Body of pancreas (tissue), 4 donors: ENCODE measurements around the gene KCNN3. TPM values are rescaled to one million over a fixed set of nuclear protein-coding genes. Genes with fewer than 3 reads are reported as not detected.
A peak's percentile ranks its signal among the peaks of the same experiment; 100 is the strongest.

Source experiments
- ATAC-seq: fragments of 150-250 bp; one replicate; pipeline ENCODE4 v1.9.1; 2016
- DNase-seq, 4 donors: peaks; one replicate each; pipeline ENCODE4 v3.0.0-alpha.2; 2019
- H3K27ac ChIP-seq, 4 donors: fragments of 200-600 bp; sonication (generic); 1 replicate in 3 of 4; 2 replicates in 1 of 4; pipeline versions ENCODE4 v1.5.1 to v1.6.1; 2016 to 2019; ENCODE audit warnings: mild to moderate bottlenecking in 1 of 4, mixed read lengths in 1 of 4, moderate library complexity in 1 of 4
- H3K27me3 ChIP-seq, 2 donors: fragments of 200-600 bp; sonication (generic); one replicate each; pipeline ENCODE4 v1.6.0; 2016; ENCODE audit warnings: mild to moderate bottlenecking in 1 of 2
- H3K36me3 ChIP-seq, 2 donors: fragments of 200-600 bp; sonication (generic); replicated peaks in 1 of 2; 2 replicates each; pipeline ENCODE4 v1.5.1; 2016; ENCODE audit warnings: low read depth in 2 of 2; ENCODE audit not compliant: insufficient read depth in 1 of 2
- H3K4me1 ChIP-seq: fragments of 200-600 bp; sonication (generic); one replicate; pipeline ENCODE4 v1.6.0; 2016
- H3K4me3 ChIP-seq, 2 donors: fragments of 200-600 bp; sonication (generic); 1 replicate in 1 of 2; 2 replicates in 1 of 2; pipeline ENCODE4 v1.5.1; 2016 to 2019
- H3K9me3 ChIP-seq, 3 donors: fragments of 200-600 bp; sonication (generic); 1 replicate in 2 of 3; 2 replicates in 1 of 3; pipeline ENCODE4 v1.5.1; 2016
- CTCF ChIP-seq, 7 experiments: fragments of 450-650 bp in 4 of 7; fragments of 200-600 bp in 3 of 7; sonication (generic) in 3 of 7; IDR thresholded peaks; one replicate each; pipeline ENCODE4 v1.5.1; 2016 to 2019; ENCODE audit warnings: antibody characterized with exemption in 7 of 7
- POLR2A ChIP-seq, 3 donors: fragments of 450-650 bp; IDR thresholded peaks; one replicate each; pipeline ENCODE4 v1.6.1; 2016; ENCODE audit warnings: antibody characterized with exemption in 3 of 3, mild to moderate bottlenecking in 2 of 3
- WGBS, 2 donors: methylation state at CpG; one replicate each; pipeline ENCODE4 v1.1.5; 2017; 5-methylcytosine and 5-hydroxymethylcytosine counted together
- intact Hi-C: fragments of 100-400 bp; cut with DNase I; formaldehyde crosslinking; loops from one replicate; pipeline ENCODE4 v1.15.1; 2023
- total RNA-seq, 2 donors: library from RNA; depleted of rRNA; stranded (reverse); fragments of >200 nt; gene quantifications; one replicate each; pipeline ENCODE4 v1.1.0, GENCODE V29; 2016

The KCNN3 gene
- total RNA-seq, 2 donors from 2014 or later = 0.33 to 1.6 TPM

- intact Hi-C loops = no loop called here
Observed at GRCh38 chr1:154871374-154871773, 1.3 kb upstream of the KCNN3 start.

GRCh38 chr1:154870734-154871133 lies 653 bp upstream of the KCNN3 start:
- no peak overlapping the region for H3K4me3 ChIP-seq
- intact Hi-C loops = no loop called here
- peaks cover 0 to 11% of the 10 kb centered on the region in 2 donors for H3K27me3 ChIP-seq
- no peak overlapping the region for H3K27ac ChIP-seq
- WGBS, 2 donors = 49 to 51% methylated on average over 6 of the region's 6 CpGs
- no peaks in the 10 kb centered on the region for H3K36me3 ChIP-seq
- DNase-seq (no peak), ATAC-seq (no peak)
- H3K4me1 ChIP-seq = peaks cover 20% of the 10 kb centered on the region
- TF ChIP-seq POLR2A (IDR thresholded peaks at IDR 0.05) (no peak), CTCF (IDR thresholded peaks at IDR 0.05) (no peak)
- no peaks in the 10 kb centered on the region for H3K9me3 ChIP-seq

More at GRCh38 chr1:154871374-154871773, 1.3 kb upstream of the KCNN3 start:
- peaks cover 20% of the 10 kb centered on the region for H3K4me1 ChIP-seq
- H3K4me3 ChIP-seq = no peak overlapping the region
- 0 to 21% methylated on average over 1 of the region's 1 CpG for WGBS, 2 donors
- DNase-seq (peak in 1 of 4 donors; percentile 22), ATAC-seq (no peak)
- H3K36me3 ChIP-seq = no peaks in the 10 kb centered on the region
- TF ChIP-seq POLR2A (IDR thresholded peaks at IDR 0.05) = no peak
- no peak for TF ChIP-seq CTCF (IDR thresholded peaks at IDR 0.05)
- H3K27ac ChIP-seq = no peak overlapping the region
- H3K9me3 ChIP-seq = no peaks in the 10 kb centered on the region
- peaks cover 0 to 11% of the 10 kb centered on the region in 2 donors for H3K27me3 ChIP-seq

- Histone ChIP-seq H3K4me1 (peaks cover 27% of the 10 kb centered on the region), H3K9me3 (no peaks in the 10 kb centered on the region), H3K27me3 (peaks cover 0 to 11% of the 10 kb centered on the region in 2 donors), H3K36me3 (no peaks in the 10 kb centered on the region), H3K27ac (no peak overlapping the region), H3K4me3 (no peak overlapping the region)
- intact Hi-C loops = no loop called here
- ATAC-seq (peak; percentile 2), DNase-seq (peak; percentile 28 to 57 (median 36))
- TF ChIP-seq POLR2A (IDR thresholded peaks at IDR 0.05) = no peak
- no peak for TF ChIP-seq CTCF (IDR thresholded peaks at IDR 0.05)
- WGBS, 2 donors = 19 to 35% methylated on average over 7 to 23 of the region's 26 CpGs
Observed at GRCh38 chr1:154869351-154870114, 548 bp downstream of the KCNN3 start.

DNA sequence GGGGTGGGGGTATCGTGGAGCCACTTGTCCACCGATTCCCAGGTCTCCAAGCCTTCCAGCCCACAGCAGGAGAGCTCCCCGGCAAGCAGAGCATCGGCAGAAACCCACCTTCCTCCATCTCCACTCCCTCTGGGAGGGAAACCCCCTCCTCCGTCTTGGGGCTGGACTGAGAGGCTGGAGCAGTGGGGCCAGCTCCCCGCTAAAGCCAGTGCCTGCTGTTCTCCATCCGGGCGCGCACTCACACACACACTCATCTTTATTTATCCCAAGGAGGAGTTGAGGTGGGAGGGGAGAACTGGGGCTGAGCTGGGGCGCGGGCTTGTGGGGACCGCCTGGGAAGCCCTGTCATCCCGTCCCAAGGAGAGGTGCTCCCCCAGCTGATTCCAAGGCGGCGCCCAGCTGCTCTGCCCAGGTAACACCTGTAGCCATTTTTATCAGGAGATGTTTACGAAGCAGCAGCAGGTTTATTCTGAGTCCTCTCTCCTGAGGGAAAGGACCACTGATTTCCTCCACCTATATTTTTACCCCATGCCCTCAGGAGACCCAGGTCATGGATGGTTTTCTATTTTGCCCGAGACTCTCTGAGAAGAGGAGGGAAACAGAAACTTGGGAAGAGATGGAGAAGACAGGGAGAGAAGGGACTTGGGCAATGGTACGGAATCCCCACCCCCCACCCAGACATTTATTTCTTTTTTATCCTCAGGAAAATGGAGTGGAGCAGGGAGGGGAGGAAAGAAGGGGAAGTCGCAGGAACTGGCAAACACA lies 2.1 kb downstream of the KCNN3 start:
- Histone ChIP-seq H3K4me1 (peaks cover 27% of the 10 kb centered on the region), H3K27me3 (peaks cover 0 to 11% of the 10 kb centered on the region in 2 donors), H3K4me3 (no peak overlapping the region), H3K27ac (no peak overlapping the region), H3K9me3 (no peaks in the 10 kb centered on the region), H3K36me3 (no peaks in the 10 kb centered on the region)
- TF ChIP-seq POLR2A (IDR thresholded peaks at IDR 0.05) (no peak), CTCF (IDR thresholded peaks at IDR 0.05) (no peak)
- DNase-seq (no peak), ATAC-seq (no peak)
- intact Hi-C loops = no loop called here
- 49 to 61% methylated on average over 13 to 19 of the region's 19 CpGs for WGBS, 2 donors
